ENCODE results near the gene MCC.

GRCh38 chr5:113376640-113377039 is 111.6 kb downstream of the MCC start:
- TF ChIP-seq PKNOX1 (IDR thresholded peaks at IDR 0.05) (no peak), FOXK2 (IDR thresholded peaks at IDR 0.05) (no peak), L3MBTL2 (conservative IDR thresholded peaks at IDR 0.05) (no peak), FOXM1 (IDR thresholded peaks at IDR 0.05; ENCODE audit: borderline replicate concordance) (no peak), SP1 (IDR thresholded peaks at IDR 0.05) (no peak), BHLHE40 (IDR thresholded peaks at IDR 0.05; ENCODE audit: borderline replicate concordance) (no peak), HDGF (IDR thresholded peaks at IDR 0.05; ENCODE audit: borderline replicate concordance) (no peak), SUZ12 (IDR thresholded peaks at IDR 0.05) (no peak), LEF1 (IDR thresholded peaks at IDR 0.05; ENCODE audit: borderline replicate concordance) (no peak), FOXA1 (IDR thresholded peaks at IDR 0.05) (no peak)
